GM18861 (cell line): ENCODE results near the gene IZUMO1.
"Not testable (repeated sequence)": the region's sequence is repeated elsewhere in the genome, so short reads cannot be mapped to it uniquely, and the experiment has no call there.

ENCODE experiments used
- ATAC-seq: cut with Tn5 transposase; IDR thresholded peaks from one replicate; pipeline ENCODE4 v1.9.1; 2021; ENCODE audit not compliant: unreplicated experiment

Gene IZUMO1

DNA sequence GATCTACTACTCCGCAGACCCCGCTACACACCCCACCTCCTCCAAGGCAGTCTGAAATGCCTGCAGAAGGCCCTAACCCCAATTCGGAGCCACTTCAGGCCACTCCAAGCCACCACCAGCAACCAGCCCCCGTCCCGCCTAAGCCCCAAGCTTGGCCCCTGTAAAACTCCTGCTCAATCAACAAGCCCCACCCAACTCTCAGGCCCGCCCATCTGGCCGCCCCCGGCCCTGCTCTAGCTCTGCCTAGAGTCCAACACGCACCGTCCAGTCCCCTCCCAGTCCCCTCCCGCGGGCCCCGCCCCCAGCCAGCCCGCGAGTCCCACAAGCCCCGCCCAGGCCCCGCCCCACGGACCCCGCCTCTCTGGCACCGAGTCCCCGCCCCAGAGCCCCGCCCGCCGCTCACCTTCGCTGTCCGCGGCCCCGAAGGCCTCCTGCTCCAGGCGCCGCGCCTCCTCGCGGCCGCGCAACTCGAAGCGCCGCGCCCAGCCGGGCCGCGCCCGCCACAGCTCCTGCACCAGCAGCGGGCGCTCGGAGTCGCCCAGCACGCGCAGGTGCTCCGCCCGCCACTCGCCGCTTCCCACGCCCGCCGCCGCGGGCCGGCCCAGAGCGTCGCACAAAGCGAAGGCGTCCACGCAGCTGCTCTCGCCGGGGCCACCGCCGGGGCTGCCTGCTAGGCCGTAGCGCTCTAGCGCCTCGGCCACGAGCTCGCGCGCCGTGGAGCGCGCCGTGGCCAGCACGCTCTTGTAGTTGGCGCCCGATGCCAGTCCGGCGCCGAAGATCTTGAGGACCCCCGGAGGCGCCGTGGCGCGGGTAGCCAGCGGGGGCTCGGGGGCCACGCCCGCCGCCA, 7.9 kb downstream of the IZUMO1 start:
- no peak for ATAC-seq

DNA sequence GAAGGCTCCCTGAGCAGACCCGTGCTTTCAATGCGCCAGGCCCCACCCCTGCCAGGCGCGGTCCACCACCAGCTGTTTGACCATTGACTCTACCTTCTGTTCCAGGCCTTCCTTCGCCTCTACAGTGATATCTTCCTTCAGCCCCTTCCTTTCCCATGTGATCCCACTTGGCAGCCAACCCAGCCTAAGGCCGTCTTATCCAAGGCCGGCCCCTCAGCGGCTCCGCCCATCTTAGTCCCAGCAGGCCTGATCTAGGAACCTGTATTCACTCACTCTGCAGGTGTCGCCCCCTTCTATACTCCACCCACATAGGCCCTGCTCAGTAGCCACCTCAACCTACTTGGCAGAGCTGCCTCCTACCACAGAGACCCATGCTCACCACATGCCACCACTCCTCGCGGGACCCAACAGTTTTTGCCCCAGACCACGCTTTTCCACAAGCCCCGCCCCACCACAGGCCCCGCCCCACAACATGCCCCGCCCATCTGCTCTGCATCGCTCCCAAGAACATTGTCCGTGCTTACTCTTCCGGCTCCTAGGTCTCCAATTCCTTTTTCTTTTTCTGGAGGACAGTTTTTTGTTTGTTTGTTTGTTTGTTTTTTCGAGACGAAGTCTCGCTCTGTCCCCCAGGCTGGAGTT, 9.2 kb downstream of the IZUMO1 start:
- ATAC-seq, result no peak

DNA sequence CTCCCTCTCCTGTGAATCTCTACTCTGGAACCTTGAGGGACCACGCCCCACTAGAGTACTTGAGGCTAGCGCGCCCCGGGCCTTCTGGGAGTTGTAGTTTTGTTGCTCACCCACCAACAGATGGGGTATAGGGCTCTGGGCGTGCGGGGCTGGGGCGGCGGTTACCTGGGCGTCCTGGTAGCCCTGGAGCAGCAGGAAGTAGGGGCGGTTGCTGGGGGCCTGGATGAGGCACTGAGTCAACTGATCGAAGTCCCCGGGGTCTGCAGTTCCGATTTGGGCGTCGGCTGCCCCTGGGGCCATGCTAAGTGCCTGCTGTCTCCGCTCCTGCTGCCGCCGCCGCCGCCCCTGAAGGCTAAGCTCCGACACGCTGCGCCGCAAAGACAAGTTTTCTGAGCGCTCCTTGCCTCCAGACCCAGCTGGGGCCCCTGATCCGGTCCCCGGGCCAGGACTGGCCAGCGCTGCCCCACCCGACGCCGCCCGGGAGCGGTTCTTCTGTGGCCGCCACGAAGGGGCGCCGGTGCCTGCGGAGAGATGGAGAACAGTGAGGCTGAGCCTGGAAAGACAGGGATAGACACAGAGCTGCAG, 11.6 kb downstream of the IZUMO1 start:
- ATAC-seq, result no peak

DNA sequence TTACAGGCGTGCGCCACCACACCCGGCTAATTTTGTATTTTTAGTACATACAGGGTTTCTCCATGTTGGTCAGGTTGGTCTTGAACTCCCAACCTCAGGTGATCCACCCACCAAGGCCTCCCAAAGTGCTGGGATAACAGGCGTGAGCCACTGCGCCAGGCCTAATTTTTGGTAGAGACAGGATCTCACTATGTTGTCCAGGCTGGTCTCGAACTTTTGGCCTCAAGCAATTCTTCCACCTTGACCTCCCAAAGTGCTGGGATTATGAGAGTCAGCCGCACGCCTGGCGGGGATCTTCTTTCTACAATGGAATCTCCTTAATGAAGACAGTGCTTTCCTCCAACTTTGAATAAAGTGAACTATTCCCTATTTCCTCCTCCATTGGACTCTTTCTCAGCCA, 12.1 kb downstream of the IZUMO1 start:
- no peak for ATAC-seq

DNA sequence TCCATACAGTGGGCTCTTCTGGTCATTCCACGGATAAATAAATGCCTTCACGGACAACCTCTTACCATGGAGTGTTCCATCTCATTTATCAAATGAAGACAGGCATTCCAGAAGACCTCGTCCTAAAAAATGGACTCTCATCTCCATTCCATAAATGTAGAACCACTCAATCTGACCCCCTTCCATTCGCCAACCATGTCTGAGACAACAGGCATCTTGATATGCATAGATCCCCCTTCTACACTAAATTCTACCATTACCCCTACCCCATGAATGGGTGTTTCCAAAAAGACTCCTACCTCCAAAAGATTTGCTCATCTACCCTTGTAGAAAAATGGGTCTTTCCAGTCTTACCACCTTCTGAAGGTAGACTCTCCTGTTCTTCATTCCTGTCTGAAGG, 15.3 kb downstream of the IZUMO1 start:
- ATAC-seq, result no peak

DNA sequence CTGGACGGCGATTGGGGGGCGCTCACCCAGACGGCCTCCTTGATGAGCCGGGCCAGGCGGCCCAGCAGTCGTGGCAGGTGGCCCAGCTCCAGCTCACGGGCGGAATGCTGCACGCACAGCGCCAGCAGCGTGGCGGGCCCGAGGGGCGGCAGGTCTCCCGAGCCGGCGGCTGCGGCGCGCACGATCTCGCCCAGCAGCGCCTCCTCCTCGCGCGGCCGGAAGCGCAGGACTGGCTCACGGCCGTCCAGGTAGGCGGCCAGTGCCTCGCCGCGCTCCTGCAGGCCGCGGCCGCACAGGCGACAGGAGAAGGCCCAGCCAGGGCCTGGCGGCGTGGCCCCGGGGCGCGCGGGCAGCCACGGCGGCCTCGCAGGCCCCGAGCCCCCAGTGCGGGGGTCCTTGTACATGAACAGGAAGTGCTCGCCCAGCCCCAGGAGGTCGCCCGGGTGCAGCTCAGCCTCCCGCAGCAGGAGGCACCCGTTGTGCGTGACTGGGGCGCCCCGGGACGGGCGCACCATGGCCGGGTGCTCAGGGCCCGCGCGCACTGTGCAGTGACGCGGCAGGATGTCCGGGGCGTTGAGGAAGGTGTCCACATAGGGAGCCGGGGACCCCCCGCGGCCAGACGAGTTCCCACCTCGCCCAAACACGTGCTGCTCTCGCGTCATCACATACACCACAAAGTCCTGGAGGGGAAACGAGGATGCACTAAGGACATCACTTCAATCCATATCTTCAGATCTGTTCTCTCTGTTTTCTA, 17.6 kb downstream of the IZUMO1 start:
- no peak for ATAC-seq

DNA sequence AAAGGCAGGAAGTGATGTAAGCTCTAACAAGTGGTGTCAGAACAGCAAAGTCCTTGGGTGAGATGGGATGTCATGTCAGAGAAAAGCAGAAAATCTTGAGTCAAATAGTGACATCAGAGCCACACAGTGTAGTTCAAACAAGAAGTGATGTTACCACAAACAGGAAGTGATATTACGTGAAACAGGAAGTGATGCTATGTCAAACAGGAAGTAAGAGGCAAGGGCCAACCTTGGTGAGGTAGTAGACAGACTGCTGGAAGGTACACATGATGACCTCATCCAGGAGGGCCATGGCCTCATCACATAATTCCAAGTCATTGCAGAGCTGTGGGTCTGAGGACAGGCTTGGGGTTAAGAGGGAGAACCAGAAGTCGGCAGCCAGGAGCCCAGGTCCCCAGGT, 20.2 kb downstream of the IZUMO1 start:
- ATAC-seq, result no peak

DNA sequence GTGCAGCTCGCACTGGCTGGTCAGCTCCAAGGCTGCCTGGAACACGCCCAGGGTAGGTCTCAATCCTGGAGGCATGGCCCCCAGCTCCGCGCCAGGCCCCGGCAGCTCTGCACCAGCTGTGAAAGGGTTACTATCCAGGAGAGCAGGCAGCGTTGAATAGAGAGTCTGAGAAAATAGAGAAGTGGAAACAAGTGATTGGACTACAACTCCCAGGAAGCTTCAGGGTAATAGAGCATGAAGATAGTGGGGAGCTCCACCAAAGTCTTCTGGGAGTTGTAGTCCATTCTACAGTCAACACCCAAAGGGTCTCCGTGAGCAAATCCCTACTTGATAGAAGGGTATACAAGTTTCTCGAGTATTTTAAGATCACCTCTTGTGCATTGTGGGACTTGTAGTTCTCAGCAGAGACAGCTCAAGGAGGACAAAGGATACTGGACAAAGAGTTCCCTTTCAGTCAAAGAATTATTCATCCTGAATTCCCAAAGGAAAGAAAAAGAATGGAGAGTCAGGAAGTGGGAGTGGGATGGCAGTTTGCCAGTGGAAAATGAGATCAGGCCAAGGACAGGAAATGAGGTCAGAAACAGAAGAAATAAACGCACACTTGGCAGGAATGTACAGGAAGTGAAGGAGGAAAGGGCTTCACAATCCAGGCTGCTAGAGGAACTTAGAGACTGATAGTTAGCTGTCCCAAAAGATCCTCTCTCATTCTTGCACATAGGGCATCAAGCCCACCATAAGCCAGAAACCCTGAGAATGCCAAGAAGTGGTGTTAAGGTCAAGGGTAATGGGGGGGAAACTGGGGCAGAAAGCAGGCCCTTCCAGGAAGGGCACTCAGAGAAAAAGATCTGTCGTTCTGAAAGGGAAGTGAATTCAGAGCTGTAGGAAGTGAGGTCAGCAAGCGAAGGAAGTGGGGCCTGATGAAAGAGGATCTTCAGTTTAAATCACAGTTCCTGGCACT, 21.6 kb downstream of the IZUMO1 start:
- ATAC-seq, result no peak

DNA sequence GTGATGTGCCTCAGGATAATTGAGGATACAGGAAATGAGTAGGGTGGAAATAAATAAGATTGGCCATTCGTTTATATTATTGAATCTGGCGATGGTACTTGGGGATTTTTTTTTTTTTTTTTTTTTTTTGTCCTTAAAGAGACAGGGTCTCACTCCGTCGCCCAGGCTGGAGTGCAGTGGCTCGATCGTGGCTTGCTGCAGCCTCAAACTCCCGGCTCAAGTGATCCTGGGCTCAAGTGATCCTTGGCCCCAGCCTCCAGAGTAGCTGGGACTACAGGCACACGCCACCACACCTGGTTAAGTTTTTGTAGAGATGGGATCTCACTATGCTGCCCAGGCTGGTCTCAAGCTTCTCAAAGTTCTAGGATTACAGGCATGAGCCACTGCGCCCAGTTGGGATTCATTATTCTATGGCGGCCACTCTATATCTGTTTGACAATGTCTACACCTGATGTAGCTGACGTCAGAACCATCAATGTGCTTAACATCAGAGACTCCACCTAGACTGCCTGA, 24.5 kb downstream of the IZUMO1 start:
- ATAC-seq, result no peak

DNA sequence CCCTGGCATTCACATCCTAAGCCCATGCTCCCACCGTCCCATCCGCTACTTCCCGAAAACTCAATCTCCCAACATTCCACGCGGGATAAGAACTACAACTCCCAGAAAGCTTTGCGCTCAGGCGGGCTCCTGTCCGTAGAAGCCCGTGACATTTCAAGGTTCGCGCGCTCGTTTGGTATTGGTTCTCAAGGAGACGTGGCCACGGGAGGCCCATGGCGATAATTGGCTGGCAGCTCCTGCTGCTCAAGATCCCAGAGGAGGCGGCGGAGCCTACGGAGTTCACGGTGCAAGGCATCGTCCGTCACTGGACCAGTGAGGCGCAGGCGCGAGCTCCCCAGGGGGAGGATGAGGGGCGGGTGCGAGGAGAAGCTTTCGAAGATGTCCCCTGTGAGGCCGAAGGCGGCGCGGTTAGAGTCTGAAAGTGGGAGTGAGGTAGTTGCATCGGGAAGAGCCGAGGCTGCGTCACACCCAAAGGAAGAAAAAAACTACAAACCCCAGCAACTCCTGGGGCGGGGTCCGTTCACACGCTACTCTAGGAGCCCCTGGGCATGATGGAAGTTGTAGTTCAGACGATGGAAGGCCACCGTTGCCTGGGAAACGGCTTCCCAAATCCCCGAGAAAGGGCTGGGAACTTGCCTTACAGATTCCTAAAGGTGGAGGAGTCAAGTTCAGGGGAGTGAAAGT, 26.0 kb downstream of the IZUMO1 start:
- ATAC-seq, result peak; percentile 71

DNA sequence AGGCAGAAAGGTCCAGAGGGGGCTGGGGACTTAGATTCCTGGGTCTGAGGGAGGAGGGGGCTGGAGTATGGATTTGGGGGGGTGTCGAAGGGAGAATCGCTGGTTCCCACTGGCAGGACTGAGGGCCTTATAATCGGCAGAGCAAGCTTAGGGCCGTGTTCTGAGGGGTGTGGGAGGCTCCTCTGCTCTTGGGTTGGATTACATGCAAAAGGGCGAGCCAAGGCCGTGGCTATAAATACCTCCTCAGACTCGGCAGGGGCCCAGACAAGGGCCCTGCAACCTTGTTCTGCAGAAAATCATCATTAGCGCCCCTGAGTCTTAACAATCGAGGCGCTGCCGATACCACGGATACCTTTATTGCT, 26.5 kb downstream of the IZUMO1 start:
- ATAC-seq, result no peak

DNA sequence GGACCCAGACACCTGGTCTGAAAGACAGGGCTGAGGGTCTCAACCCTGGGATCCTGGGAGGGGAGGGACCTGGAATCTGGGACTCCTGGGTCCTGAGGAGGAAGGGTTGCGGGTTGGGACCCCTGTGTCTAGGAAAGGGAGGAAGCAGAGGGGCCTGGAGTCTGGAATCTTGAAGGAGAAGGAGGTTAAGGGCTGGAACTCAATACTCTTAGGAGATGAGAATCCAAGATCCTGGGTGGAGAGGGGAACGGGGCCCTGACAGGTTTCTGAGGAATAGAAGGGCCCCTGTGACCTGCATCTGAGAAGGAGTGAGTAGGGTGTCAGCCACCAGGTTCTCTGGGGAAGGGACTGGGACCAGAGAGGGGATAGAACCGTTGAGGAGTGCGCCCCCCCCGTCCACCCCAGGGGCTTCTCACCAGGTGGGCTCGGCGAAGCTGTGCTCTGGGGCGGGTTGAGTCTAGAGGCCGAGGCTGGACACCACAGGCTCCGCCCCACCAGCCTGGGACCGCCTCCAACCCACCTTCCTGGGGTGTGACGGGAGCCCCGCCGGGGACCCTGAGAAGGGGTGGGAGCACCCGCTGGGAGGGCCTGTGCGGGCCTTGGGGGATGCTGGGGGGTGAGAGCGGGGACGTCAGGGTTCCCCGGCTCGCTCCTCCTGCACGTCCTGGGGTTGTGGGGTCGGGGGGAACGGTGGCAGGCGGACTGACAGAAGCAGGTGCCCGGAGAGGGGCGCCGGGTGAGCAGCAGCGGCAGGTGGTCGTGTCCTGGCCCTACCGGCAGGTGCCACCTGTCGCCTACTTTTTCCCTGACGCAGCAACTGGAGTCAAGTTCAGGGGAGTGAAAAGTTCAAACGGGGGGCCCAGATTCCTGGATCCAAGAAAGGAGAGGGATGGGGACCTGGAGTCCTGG, 27.2 kb downstream of the IZUMO1 start, which contains the start of gene MAMSTR:
Gene MAMSTR (minus strand): TSS at position 463 of the 909 bp plus-strand sequence. CDS start 694 bp downstream, outside the sequence.
- no peak for ATAC-seq

DNA sequence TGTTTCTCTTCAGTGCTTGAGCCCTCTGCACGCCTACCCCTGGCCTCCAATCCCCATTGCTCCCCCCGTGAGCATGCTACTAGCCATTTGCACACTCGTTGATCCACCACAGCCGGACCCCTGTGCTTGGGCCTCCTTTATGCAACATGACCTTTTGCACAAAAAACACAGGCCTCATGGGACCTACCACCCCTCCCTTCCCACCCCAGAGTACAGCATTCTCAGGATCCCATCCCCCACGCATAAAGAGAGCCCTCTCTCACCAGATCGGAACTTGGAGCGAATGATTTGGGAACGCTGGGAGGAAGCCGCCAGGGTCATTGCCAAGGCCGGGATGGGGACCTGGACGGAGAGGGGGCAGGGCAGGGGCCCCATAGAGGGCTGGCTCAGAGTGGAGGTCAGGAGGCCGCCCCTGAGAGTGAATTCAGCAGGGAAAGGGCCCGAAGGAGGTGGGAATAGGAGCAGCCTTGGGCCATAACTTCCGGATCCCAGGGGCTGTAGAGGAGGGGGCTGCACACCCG, 27.9 kb downstream of the IZUMO1 start:
- ATAC-seq, result no peak

DNA sequence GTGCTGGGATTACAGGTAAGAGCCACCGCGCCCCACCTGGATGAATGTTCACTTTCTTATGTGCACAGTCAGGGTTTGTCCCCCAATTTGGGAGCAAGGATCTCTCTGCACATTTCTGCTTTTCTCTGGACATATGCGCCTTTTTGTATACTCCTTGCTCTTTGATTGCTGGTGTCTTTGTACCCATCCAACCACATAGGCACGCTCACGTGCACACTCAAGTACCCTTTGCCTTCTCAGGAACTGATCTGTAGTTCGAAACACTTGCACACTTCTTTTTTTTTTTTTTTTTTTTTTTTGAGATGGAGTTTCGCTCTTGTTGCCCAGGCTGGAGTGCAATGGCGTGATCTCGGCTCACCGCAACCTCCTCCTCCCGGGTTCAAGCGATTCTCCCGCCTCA, 28.6 kb downstream of the IZUMO1 start:
- not testable (repeated sequence) for ATAC-seq

DNA sequence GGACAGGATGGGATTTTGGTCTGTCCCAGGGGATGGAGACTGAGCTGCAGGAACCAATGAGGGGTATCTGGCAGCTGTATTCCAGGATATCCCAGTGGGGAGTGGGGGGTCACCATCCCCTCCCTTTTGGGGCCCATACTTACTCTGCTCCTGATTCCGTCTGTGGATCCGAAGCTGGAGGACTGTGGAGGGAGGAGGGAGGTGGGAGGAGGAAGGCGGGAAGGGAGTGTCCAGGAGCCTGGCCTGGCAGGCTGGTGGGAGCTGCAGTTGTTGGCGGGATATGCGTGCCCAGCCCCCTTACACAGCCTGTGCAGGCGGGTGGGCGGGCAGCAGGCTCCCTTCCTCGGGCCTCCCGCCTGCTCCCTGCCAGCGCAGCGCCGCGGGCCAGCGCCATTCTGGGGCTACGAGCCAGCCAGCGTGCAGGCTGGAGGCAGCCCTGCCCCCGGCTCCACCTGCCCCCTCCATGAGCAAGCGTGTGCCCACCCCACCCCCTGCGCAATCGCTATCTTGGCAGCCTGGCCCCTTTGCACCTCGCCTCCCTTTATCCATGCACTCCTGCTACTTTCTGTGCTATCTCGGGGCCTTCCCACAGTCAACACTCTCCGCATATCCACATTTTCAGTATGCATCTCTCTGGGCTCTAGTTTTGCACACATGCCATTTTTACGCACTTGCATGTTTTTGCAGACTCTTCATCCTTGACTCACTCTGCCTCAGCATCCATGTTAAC, 30.0 kb downstream of the IZUMO1 start:
- no peak for ATAC-seq

DNA sequence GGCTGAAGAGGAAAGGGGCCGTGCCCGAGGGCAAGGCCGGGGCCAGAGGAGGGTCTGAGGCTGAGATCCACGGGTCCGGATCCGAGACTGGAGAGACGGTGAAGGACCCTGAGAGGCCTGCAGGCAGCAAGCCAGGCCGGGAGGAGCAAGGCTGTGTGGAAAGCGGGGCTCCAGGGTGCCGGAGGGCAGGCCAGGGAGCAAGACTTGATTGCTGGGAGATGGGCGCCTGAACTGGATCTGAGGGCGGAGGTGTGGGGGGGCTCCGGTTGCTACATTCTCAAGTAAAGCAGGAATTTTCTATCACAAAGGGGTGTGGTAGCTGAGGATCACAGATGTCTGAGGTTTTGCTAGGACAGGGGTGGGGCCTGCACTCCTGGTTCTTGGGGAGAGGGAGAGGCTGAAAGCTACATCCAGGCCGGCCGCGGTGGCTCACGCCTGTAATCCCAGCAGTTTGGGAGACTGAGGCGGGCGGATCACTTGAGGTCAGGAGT, 31.0 kb downstream of the IZUMO1 start:
- ATAC-seq, result no peak
